GM19324 (cell line): ENCODE data around the gene UTY.

Experiments
- ATAC-seq: cut with Tn5 transposase; IDR thresholded peaks from one replicate; pipeline ENCODE4 v1.9.1; 2021; ENCODE audit warnings: mild to moderate bottlenecking, moderate library complexity; ENCODE audit not compliant: unreplicated experiment, low FRiP score

UTY gene

DNA sequence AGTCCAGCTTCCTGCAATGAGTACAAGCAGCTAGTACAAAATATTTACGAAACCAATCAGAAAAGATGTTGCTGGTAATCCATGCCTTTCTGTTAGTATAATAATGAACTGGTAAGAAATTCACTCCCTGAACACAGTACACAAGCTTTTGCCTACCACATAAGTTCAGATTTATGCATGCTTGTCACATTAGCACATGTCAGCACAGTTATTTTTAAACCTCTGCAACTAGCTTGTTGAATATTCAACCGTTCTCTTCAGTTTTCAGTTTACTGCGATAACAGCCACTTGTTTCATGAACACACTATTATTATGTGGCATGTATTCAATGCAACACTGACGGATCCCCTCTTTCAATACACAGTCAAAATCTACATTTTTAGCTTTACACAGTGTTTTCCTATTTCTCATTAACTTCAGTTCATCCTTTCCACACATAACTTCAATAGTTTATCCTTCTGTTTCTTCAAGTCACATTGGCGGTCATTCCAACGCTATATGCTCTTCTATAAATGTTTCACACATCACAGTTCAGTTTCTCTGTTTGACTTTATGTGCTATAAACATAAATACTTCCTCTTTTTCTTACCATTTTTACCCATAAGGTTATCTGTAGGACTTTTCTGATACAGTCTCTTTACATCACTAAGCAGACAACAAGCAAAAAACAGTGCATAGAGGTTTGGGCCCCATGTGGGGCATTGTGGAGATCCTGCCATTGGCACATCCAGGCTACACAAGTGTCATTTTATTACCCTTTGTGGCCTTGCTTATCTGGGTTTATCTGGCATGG, 62.8 kb downstream of the UTY start:
- no peak for ATAC-seq

DNA sequence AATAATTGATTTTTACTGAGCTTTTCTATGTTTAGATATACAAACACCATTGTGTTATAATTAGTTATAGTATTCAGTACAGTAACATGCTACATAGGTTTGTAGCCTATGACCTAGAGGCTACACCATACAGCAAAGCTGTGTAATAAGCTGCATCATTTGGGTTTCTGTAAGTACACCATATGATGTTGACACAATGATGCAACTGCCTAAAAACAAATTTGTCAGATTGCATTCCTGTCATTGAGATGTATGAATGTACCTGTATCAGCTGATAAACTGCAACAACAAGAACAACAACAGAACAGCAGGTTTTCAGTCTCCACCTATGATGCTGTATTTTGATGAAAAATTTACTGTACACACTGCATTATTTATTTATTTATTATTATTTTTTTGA, 64.3 kb downstream of the UTY start:
- no peak for ATAC-seq

DNA sequence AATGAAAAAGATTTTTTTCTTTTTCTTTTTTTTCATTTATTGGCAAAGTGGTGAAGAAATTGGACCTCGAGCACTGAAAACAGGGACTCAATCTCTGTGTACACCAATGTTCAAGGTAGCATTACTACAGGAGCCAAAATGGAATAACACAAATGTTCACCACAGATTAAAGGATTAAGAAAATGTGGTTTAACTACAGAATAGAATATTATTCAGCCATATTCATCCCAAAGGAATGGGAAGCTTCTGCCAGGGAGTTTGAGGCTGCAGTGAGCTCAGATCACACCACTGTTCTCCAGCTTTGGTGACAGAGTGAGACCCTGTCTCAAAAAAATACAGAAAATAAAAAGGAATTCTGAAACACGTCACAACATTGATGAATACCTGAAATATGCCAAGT, 81.0 kb downstream of the UTY start:
- ATAC-seq: no peak

DNA sequence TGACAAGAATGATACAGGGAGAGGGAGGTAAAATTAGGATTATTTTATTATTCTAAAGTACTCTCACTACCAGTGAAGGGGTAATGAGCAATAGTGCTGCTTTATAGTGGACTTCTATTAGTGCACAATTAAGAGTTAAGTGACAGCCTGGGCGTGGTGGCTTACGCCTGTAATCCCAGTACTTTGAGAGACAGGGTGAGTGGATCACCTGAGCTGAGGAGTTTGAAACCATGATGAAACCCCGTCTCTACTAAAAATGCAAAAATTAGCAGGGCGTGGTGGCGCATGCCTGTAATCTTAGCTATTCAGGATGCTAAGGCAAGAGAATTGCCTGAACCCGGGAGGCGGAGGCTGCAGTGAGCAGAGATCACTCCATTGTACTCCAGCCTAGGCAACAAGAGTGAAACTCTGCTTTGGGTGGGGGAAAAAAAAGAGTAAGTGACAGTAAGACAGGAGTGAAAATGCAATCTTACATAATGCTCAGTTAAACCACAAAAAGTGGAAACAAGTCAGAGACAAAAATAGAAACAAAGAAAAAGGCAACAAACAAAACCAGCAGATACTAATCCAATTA, 98.6 kb downstream of the UTY start:
- ATAC-seq: no peak

DNA sequence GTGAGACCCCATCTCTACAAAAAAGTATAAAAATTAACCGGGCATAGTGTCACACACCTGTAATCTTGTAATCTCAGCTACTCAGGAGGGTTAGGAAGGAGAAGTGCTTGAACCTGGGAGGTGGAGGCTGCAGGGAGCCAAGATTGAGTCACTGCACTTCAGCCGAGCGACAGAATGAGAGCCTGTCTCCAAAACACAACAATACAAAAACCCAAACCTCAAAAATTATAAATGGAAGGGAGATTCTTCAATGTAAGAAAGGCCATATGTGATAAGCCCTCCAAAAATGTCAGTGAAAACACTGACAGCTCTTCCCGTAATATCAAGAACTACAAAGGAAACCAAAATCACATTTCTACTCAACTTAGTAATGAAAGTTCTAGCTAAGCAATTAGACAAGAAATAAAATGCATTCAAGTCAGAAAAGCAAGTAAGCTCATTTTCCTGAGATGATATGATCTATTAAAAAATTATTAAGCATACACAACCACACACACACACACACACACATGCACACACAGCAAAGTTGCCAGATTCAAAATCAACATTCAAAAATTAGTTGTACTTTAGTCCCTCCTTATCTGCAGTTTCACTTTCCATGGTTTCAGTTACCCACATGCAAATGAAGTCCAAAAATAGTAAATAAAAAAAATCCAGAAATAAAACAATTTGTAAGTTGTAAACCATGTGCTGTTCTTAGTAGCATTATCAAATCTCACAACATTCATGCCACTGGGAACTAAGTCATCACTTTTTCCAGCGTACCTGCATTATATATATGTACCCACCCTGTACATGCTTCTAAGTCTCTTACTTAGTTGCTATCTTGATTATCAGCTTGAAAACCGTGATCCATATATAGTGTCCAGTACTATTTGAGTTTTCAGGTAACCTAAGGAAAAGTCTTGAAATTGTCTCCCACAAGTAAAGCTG, 108.7 kb downstream of the UTY start:
- ATAC-seq: no peak

DNA sequence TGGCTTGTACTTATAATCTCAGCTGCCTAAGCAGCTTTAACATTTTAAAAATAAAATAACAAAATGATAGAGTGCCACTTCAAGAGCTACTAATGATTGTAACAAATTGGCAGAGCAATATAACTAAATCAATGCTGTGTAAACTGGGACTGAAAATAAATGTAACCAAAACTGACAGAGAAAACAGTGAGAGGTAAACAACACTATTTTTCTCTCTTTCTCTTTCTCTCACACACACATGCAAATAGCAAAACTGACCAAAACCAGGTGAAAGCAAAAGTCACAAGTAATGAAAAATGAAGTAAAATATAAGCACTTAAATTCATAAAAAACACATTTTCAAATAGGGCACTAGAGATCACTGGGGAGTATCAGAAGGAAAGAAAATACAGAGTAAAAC, 109.6 kb downstream of the UTY start:
- no peak for ATAC-seq

DNA sequence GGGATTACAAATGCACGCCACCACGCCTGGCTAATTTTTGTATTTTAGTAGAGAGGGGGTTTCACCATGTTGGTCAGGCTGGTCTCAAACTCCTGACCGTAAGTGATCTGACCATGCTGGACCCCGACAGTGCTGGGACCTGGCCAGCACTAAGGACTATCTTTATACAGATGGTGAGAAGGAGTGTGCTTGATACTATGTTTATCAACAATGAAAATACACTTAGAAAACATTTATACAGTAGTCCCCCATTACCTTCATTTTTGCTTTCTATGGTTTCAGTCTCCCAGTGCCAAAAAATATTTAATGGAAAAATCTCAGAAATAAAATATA, 111.4 kb downstream of the UTY start:
- ATAC-seq: no peak

DNA sequence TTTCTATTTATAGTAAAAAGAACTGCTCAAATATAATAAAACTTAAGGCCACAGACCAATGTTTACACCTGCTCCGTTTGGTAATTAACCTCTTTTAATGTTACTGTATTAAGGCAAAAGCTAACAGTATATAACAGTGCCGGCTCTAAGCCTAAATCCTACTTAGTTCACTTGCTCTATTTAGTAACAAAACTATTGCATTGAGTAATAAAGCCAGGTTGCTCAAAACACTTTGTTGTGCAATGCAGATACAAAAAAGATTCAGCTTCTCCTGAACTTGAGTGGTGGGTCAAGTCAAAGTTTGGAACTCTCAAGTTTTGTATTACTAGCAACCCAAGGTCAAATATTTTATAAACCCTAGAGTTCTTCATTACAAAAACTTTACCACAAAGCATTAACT, 116.2 kb downstream of the UTY start:
- ATAC-seq: no peak

DNA sequence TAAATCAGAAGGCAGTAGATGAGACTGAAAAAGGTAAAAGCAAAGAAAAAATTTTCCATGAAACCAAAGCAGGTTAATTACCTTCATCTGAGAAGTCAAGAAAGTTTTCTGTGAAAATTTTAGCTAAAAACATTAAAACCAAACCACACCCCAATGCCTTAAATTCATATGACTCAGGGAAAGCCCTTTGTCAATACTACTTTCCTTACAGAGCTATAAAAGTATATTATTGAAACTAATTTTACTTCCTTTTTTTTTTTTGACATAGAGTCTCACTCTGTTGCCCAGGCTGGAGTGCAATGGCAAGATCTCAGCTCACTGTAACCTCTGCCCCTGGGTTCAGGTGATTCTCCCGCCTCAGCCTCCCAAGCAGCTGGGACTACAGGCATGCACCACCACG, 117.2 kb downstream of the UTY start:
- ATAC-seq: no peak

DNA sequence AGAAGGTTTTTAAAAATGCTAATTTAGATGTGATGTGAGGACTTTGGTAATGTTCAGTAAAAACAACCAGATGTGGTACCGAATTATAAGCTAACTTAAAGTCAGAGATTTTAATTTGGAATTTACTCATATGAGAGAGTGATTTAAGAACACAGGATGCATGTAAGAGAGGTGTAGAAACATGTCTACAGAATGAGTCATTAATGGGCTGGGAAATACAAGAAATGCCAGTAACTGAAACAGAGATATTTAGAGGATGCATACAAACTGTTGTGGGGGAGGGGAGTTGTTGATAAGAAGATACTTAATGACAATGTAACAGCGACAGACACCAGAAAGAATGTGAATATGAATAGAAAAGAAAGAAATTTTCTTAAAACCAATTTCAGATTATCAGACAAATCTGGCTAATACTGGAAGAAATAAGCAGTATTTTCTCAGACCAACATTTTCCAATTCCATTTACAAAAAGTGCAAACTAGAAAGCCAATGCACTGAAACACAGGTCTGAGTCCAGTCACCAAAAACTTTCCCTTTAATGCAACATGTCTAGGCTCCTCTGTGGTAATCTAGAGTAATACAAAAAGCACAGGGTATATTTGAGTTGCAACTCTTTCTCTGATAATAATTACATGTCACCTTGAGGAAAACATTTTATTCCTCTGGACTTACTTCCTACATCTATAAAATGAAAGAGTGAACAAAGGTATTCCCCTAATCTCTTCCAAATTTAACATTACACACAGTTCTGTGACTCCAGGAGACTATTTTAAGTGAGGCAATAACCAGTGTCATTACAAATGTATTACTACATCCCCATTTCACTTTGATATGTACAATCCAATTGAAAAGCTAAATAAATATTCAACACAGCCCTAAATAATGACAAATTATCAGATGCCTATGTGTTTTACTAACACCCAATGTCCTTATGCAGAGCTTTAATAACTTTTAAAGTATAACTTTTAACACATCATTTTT, 117.9 kb downstream of the UTY start:
- no peak for ATAC-seq

DNA sequence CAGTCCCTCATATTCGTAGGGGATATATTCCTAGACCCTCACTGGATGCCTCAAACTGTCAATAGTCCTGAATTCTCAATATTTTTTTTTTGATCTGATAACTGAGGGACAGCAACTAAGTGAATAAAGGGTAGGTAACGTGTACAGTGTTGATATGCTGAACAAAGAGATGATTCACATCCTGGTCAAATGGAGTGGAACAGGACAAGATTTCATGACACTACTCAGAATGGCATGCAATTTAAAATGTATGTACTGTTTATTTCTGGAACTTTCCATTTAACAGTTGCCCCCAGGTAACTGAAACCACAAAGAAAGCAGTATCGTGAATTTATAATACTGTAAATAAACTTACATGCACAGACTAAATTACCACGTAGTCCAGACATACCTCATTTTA, 128.4 kb downstream of the UTY start:
- ATAC-seq: no peak

DNA sequence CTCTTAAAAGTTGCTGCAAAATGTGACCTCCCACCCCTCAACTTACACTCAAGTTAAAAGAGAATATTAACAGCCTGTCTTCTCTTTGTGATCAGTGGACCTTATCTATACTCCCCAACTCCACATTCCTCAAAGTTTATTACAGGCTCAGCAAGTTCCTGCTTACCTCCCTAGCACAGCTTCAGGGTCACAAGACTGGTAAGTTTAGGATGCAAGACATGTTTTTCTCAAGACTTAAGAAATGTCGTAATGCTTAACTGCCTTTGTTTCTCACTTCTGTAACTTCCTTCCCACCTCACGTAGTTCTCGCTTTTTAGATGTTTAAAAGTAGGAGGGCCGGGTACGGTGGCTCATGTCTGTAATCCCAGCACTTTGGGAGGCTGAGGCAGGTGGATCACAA, 132.7 kb downstream of the UTY start:
- no peak for ATAC-seq

DNA sequence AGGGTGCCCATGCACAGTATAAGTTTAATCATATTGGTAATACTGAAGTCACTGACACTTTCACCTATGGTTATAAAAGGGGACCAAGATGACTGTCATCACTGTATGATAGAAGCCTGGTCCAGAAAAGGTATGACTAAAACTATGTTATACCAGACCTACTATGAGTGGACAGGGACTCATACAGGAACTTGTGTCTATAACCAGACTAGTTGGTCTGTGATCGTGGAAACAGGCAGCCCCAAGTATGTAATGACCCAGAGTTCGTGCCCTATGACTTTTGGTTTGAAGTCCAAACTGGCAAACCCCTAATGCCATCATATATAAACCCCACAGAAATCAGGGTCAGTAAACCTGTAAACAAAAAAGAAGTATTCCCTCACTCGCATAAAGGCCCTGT, 134.3 kb downstream of the UTY start:
- no peak for ATAC-seq

DNA sequence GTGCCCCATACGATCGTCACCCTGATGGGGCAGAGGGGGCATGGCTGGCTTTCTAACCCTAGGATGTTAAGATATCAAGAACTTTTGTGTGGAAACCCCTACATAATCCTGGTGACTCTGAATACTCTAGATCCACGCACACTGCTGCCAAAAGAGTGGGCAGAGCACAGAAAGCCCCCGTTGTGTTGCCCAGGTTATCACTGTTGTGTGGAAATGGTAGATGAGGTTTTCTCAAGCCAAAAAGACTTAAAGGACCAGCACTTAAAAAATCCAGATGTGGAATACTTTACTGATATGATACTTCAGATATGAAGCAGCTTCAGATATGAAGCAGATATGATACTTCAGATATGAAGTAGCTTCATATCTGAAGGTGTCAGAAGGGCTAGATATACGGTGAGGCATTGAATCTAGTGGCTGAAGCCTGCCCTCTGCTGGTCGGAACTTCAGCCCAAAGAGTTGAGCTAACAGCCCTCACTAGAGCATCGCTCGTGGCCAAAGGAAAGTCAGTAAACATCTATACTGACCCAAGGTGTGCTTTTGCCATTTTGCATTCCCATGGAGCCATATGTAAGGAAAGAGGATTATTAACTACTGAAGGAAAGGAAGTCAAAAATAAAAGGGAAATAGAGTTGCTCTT, 136.4 kb downstream of the UTY start:
- ATAC-seq: no peak

DNA sequence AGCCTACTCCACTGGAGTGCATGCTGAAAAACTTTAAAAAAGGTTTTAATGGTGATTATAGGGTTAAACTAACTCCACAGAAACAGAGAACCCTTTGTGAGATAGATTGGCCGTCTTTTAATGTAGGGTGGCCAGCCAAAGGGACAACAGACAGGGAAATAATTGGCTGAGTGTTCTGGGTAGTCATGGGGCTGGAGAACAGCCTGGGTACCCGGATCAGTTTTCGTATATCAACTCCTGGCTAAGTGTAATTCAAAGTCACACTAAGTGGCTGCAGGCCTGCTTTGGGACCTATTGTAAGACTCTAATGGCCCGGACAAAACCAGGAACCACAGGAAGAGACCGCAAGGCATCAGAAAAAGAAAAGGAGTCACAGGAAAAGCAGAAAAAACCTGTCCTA, 139.9 kb downstream of the UTY start:
- ATAC-seq: no peak

DNA sequence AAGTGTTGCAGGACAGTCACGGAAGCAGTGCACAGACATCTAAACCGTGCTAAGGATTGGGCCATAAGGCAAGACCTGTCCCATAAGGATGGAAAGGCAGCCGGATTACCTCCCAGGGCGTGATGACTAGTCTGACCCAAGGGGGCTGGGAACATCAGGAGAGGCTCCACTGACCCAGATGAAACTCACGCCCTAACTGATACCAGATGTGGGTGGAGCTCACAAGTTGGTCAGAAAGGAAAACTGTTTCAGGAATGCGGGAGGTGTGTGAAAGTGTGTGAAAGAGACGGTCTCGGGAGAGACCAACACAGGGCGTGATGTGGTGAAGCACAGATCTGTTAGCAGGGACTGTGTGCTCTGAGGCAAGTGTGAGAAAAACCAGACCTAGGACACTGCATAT, 140.5 kb downstream of the UTY start:
- no peak for ATAC-seq

DNA sequence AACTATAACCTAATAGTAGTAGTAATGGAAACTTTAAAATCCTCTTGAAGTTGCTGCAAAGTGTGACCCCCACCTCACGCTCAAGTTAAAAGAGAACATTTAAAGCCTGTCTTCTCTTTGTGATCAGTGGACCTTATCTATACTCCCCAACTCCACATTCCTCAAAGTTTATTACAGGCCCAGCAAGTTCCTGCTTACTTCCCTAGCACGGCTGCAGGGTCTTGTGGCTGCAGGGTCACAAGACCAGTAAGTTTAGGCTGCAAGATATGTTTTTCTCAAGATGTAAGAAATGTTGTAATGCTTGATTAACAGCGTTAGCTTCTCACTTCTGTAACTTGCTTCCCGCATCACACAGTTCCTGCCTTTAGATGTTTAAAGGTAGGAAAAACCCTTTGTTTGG, 141.1 kb downstream of the UTY start:
- ATAC-seq: no peak

DNA sequence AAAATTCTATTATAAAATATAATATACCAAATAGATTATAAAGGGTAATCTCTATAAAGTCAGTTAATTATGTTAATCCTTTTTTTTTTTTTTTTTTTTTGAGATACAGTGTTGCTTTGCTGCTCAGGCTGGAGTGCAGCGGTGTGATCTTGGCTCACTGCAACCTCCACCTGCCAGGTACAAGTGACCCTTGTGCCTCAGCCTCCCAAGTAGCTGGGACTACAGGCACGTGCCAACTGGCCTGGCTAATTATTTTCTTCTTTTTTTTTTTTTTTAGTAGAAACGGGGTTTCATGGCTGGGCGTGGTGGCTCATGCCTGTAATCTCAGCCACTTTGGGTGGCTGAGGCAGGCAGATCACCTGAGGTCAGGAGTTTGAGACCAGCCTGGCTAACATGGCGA, 141.9 kb downstream of the UTY start:
- no peak for ATAC-seq

DNA sequence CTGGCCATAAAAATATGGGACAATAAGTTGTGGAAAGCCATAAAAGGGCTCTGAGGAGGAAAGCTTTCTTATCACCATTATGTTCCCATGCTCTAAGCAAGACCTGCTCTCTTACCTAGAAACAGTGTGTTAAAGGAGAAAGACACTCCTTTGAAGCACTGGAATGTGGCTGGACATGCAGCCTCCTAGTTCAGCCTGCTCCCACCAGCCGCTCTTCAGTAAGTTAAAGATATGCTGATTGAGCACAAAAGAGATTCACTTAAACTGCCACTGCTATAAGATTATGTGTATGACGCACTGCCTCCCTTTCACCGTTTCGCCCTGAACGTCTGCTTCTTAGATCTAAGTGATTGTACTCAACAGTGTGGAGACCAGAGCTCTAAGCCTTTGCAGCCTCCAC, 146.0 kb downstream of the UTY start:
- ATAC-seq: no peak

DNA sequence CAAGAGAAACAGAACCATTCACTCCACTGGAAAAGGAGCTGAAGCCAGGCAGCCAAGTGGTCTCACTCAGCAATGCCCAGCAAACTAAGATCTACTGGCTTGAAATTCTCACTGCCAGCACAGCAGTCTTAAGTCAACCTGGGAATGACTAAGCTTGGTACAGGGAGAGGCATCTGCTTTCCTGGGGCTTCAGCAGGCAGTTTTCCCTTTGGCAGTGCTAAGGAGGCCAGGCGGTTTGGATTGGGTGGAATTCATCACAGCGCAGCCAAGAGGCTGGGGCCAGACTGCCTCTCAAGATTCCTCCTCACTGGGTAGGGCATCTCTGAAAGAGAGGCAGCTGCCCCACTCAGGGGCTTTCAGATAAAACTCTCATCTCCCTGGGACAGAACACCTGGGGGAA, 149.2 kb downstream of the UTY start:
- no peak for ATAC-seq
